GM12801 (cell line): ENCODE results near the gene SSTR4.

ENCODE experiments used
- CTCF ChIP-seq: IDR thresholded peaks from one replicate; pipeline ENCODE4 v1.5.1; 2011; ENCODE audit warnings: control low read depth; ENCODE audit not compliant: insufficient read length; ENCODE audit errors: extremely low read depth

Gene SSTR4

GRCh38 chr20:23063168-23063567, 28.1 kb downstream of the SSTR4 start:
- no peak for TF ChIP-seq CTCF

GRCh38 chr20:23063581-23063980, 28.5 kb downstream of the SSTR4 start:
- TF ChIP-seq CTCF = no peak

- TF ChIP-seq CTCF = no peak
Observed at GRCh38 chr20:23065266-23066201, 30.4 kb downstream of the SSTR4 start.

GRCh38 chr20:23066772-23067171, 31.7 kb downstream of the SSTR4 start:
- no peak for TF ChIP-seq CTCF

- no peak for TF ChIP-seq CTCF
Observed at GRCh38 chr20:23068283-23068682, 33.2 kb downstream of the SSTR4 start.

GRCh38 chr20:23069108-23069507, 34.0 kb downstream of the SSTR4 start:
- no peak for TF ChIP-seq CTCF

- no peak for TF ChIP-seq CTCF
Observed at GRCh38 chr20:23071398-23071797, 36.3 kb downstream of the SSTR4 start.
